Dermis blood vessel endothelial cell (primary cell): ENCODE measurements around the gene RAD54L. TPM values are rescaled to one million over a fixed set of nuclear protein-coding genes. Genes with fewer than 3 reads are reported as not detected.
A peak's percentile ranks its signal among the peaks of the same experiment; 100 is the strongest.
"Not testable (repeated sequence)": the region's sequence is repeated elsewhere in the genome, so short reads cannot be mapped to it uniquely, and the experiment has no call there.

Source experiments
- DNase-seq: peaks from one replicate; pipeline ENCODE4 v3.0.0; 2010
- total RNA-seq: library from RNA; depleted of rRNA; stranded (reverse); fragments of >200 nt; gene quantifications from 2 replicates; pipeline ENCODE4 v1.2.3, GENCODE V29; 2014

Gene RAD54L
- total RNA-seq: 2.0 and 11.2 TPM in 2 replicates

- peak; percentile 99 for DNase-seq
These were observed at the start of gene RAD54L for GRCh38 chr1:46247436-46248121. RAD54L (plus strand) TSS chr1:46247763; CDS start chr1:46248406, 643 bp downstream.

- peak; percentile 74 for DNase-seq
These were observed 49.4 kb upstream of the RAD54L start, which contains the start of gene POMGNT1 for GRCh38 chr1:46197964-46198811. POMGNT1 (minus strand) TSS chr1:46198434; CDS start chr1:46197821, 613 bp downstream.

- no peak for DNase-seq
These were observed 48.3 kb upstream of the RAD54L start for GRCh38 chr1:46199233-46199749.

- peak; percentile 22 for DNase-seq
These were observed 43.7 kb upstream of the RAD54L start for GRCh38 chr1:46203738-46204405.

GRCh38 chr1:46204406-46204742, 43.2 kb upstream of the RAD54L start:
- peak; percentile 30 for DNase-seq

GRCh38 chr1:46205141-46205540, 42.4 kb upstream of the RAD54L start:
- DNase-seq: no peak

GRCh38 chr1:46205791-46206190, 41.8 kb upstream of the RAD54L start:
- DNase-seq: no peak

GRCh38 chr1:46206399-46206798, 41.2 kb upstream of the RAD54L start:
- DNase-seq: no peak

- DNase-seq: no peak
These were observed 37.0 kb upstream of the RAD54L start for GRCh38 chr1:46210561-46210960.

- peak; percentile 41 for DNase-seq
These were observed 36.5 kb upstream of the RAD54L start for GRCh38 chr1:46211051-46211450.

GRCh38 chr1:46215504-46215903, 32.1 kb upstream of the RAD54L start:
- no peak for DNase-seq

GRCh38 chr1:46218443-46218842, 29.1 kb upstream of the RAD54L start:
- DNase-seq: no peak

- DNase-seq: no peak
These were observed 27.7 kb upstream of the RAD54L start for GRCh38 chr1:46219551-46220520.

GRCh38 chr1:46220808-46221207, 26.8 kb upstream of the RAD54L start:
- no peak for DNase-seq

- DNase-seq: no peak
These were observed 25.8 kb upstream of the RAD54L start for GRCh38 chr1:46221749-46222148.

- DNase-seq: not testable (repeated sequence)
These were observed 24.5 kb upstream of the RAD54L start for GRCh38 chr1:46223055-46223454.

GRCh38 chr1:46223472-46223943, 24.1 kb upstream of the RAD54L start:
- DNase-seq: peak; percentile 95

GRCh38 chr1:46224966-46225365, 22.6 kb upstream of the RAD54L start:
- DNase-seq: no peak

GRCh38 chr1:46231231-46231630, 16.3 kb upstream of the RAD54L start:
- not testable (repeated sequence) for DNase-seq

- no peak for DNase-seq
These were observed 10.7 kb upstream of the RAD54L start for GRCh38 chr1:46236882-46237281.

GRCh38 chr1:46238865-46239264, 8.7 kb upstream of the RAD54L start:
- DNase-seq: not testable (repeated sequence)

- not testable (repeated sequence) for DNase-seq
These were observed 5.8 kb upstream of the RAD54L start for GRCh38 chr1:46241733-46242132.
